GM12801 (cell line): ENCODE results near the gene NELL1.

Experiments used
- TF ChIP-seq, protein P1 (sequence below): IDR thresholded peaks from one replicate; pipeline ENCODE4 v1.5.1; 2011; ENCODE audit warnings: control low read depth; ENCODE audit not compliant: insufficient read length; ENCODE audit errors: extremely low read depth

Gene NELL1

DNA sequence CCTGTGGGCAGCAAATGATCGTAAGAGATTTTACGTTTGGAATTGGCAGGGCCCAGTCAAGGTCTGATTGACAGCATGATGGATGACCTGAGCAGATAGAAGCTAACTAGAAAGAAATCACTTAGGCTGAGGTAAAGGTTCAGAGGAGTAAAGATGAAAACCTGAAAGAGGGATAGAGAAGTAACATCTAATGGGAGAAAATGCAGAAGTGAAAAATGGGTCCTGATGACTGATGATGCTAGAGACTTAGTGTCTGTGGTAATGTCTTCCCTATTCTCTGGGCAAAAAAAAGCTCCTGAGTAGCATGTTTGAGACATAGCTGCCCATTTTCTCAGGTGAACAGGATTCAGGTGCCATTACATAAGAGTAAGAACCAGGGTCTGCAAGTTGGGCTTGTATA, 894.7 kb downstream of the NELL1 start:
- TF ChIP-seq, protein P1, sequence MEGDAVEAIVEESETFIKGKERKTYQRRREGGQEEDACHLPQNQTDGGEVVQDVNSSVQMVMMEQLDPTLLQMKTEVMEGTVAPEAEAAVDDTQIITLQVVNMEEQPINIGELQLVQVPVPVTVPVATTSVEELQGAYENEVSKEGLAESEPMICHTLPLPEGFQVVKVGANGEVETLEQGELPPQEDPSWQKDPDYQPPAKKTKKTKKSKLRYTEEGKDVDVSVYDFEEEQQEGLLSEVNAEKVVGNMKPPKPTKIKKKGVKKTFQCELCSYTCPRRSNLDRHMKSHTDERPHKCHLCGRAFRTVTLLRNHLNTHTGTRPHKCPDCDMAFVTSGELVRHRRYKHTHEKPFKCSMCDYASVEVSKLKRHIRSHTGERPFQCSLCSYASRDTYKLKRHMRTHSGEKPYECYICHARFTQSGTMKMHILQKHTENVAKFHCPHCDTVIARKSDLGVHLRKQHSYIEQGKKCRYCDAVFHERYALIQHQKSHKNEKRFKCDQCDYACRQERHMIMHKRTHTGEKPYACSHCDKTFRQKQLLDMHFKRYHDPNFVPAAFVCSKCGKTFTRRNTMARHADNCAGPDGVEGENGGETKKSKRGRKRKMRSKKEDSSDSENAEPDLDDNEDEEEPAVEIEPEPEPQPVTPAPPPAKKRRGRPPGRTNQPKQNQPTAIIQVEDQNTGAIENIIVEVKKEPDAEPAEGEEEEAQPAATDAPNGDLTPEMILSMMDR, result no peak

GRCh38 chr11:21564833-21565682, 895.7 kb downstream of the NELL1 start:
- TF ChIP-seq, protein P1, result no peak

DNA sequence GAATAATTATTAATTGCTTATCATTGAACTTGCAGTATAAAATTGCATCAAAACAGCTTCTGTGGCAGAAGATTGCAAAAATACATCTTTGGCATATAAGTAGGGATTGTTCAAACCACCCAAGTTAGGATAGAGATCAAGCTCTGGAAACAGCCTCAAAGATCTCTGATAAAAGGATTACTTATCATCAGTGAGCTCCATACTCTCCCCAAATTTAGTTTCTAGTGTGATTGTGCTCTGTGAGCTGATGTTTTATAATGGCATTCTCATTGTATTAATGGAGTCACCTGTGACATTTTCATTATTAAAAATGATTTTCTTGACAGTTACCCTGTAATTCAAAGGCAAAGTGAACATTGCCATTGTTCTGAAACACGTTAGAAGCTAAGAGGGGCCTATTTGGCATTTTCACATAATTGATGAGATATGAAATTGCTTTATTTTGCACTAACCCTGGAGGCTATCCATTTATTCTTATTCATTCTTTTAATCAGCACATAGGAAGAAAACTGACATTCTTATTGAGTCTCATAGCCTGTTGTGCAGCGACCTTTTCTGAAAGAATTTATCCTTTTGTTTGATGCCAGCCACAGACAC, 897.2 kb downstream of the NELL1 start:
- TF ChIP-seq, protein P1, result no peak

GRCh38 chr11:21567645-21568290, 898.4 kb downstream of the NELL1 start:
- TF ChIP-seq, protein P1, result no peak

GRCh38 chr11:21572210-21572609, 902.8 kb downstream of the NELL1 start:
- TF ChIP-seq, protein P1, result no peak

GRCh38 chr11:21582791-21583190, 913.4 kb downstream of the NELL1 start:
- TF ChIP-seq, protein P1, result no peak

- TF ChIP-seq, protein P1, result no peak
Measured at GRCh38 chr11:21588754-21589153, 919.4 kb downstream of the NELL1 start.
